ENCODE results near the gene PLBD2. TPM values are rescaled to one million over a fixed set of nuclear protein-coding genes. Genes with fewer than 3 reads are reported as not detected.
A peak's percentile ranks its signal among the peaks of the same experiment; 100 is the strongest.

The PLBD2 gene
- total and polyA plus RNA-seq, 9 of the 15 experiments (the other 6 are each of a cell fraction or from before 2014, with no cell fraction given): 2.4 to 37.4 (median 6.0) TPM

DNA sequence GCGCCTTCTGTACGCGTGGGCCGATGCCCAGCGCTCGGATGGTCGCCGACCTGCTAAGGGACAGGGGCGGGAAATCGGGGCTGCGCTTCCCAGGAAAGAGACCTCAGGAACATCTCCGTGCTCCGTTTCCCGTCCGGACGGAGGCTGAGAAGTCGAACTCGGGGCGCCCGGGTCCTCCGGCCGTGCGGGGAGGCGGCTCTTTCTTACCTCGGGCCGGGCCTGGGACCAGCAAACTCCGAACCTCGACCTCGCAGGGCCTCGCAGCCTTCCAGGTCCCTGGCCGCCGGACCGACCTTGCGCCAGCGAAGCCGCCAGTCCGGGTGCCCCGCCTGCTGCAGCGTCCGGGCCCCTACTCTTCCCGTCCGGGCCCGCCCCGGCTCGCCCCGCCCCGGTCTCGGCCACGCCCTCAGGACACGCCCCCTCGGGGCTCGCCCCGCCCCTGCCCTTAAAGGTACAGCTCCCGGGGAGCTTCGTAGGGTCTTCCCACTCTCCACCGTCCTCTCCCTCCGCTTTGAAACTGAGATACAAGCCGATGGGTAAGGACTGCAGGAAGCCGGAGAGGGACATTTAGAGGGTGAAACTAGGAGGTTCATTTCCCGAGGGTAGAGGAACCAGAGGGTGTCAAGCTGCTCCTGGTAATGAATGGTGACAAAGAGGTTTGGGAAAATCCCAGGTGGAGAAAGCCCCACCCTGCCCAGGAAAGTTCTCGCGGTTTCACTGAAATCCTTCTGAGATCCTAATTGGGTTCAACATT, 23.4 kb upstream of the PLBD2 start, which contains the start of gene SLC8B1 (continued):
- TF ChIP-seq, protein P1, sequence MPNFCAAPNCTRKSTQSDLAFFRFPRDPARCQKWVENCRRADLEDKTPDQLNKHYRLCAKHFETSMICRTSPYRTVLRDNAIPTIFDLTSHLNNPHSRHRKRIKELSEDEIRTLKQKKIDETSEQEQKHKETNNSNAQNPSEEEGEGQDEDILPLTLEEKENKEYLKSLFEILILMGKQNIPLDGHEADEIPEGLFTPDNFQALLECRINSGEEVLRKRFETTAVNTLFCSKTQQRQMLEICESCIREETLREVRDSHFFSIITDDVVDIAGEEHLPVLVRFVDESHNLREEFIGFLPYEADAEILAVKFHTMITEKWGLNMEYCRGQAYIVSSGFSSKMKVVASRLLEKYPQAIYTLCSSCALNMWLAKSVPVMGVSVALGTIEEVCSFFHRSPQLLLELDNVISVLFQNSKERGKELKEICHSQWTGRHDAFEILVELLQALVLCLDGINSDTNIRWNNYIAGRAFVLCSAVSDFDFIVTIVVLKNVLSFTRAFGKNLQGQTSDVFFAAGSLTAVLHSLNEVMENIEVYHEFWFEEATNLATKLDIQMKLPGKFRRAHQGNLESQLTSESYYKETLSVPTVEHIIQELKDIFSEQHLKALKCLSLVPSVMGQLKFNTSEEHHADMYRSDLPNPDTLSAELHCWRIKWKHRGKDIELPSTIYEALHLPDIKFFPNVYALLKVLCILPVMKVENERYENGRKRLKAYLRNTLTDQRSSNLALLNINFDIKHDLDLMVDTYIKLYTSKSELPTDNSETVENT (CRISPR knock-in tag; IDR thresholded peaks at IDR 0.05): peak; percentile 65; the same call in 1 of the 2 replicates
- TF ChIP-seq, protein P2, sequence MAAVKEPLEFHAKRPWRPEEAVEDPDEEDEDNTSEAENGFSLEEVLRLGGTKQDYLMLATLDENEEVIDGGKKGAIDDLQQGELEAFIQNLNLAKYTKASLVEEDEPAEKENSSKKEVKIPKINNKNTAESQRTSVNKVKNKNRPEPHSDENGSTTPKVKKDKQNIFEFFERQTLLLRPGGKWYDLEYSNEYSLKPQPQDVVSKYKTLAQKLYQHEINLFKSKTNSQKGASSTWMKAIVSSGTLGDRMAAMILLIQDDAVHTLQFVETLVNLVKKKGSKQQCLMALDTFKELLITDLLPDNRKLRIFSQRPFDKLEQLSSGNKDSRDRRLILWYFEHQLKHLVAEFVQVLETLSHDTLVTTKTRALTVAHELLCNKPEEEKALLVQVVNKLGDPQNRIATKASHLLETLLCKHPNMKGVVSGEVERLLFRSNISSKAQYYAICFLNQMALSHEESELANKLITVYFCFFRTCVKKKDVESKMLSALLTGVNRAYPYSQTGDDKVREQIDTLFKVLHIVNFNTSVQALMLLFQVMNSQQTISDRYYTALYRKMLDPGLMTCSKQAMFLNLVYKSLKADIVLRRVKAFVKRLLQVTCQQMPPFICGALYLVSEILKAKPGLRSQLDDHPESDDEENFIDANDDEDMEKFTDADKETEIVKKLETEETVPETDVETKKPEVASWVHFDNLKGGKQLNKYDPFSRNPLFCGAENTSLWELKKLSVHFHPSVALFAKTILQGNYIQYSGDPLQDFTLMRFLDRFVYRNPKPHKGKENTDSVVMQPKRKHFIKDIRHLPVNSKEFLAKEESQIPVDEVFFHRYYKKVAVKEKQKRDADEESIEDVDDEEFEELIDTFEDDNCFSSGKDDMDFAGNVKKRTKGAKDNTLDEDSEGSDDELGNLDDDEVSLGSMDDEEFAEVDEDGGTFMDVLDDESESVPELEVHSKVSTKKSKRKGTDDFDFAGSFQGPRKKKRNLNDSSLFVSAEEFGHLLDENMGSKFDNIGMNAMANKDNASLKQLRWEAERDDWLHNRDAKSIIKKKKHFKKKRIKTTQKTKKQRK (IDR thresholded peaks at IDR 0.05; ENCODE audit: borderline replicate concordance, low read depth, low read length): no peak
- TF ChIP-seq GTF2F1 (IDR thresholded peaks at IDR 0.05; ENCODE audit: low read depth, low read length): no peak
- no peak for TF ChIP-seq ZNF445 (CRISPR knock-in tag; IDR thresholded peaks at IDR 0.05; ENCODE audit: low read depth)
- no peak for TF ChIP-seq E2F3 (CRISPR knock-in tag; IDR thresholded peaks at IDR 0.05)
- TF ChIP-seq SAFB (IDR thresholded peaks at IDR 0.05; ENCODE audit: borderline replicate concordance, low read depth, low read length): no peak
- TF ChIP-seq TOE1 (IDR thresholded peaks at IDR 0.05; ENCODE audit: borderline replicate concordance): no peak; the same call in 1 of the 2 replicates
- TF ChIP-seq TOE1 (CRISPR knock-in tag; IDR thresholded peaks at IDR 0.05; ENCODE audit: borderline replicate concordance, low read depth): no peak
- peak; percentile 49 for TF ChIP-seq STAG1 (CRISPR knock-in tag; IDR thresholded peaks at IDR 0.05; ENCODE audit: borderline replicate concordance)
- TF ChIP-seq, protein P3, sequence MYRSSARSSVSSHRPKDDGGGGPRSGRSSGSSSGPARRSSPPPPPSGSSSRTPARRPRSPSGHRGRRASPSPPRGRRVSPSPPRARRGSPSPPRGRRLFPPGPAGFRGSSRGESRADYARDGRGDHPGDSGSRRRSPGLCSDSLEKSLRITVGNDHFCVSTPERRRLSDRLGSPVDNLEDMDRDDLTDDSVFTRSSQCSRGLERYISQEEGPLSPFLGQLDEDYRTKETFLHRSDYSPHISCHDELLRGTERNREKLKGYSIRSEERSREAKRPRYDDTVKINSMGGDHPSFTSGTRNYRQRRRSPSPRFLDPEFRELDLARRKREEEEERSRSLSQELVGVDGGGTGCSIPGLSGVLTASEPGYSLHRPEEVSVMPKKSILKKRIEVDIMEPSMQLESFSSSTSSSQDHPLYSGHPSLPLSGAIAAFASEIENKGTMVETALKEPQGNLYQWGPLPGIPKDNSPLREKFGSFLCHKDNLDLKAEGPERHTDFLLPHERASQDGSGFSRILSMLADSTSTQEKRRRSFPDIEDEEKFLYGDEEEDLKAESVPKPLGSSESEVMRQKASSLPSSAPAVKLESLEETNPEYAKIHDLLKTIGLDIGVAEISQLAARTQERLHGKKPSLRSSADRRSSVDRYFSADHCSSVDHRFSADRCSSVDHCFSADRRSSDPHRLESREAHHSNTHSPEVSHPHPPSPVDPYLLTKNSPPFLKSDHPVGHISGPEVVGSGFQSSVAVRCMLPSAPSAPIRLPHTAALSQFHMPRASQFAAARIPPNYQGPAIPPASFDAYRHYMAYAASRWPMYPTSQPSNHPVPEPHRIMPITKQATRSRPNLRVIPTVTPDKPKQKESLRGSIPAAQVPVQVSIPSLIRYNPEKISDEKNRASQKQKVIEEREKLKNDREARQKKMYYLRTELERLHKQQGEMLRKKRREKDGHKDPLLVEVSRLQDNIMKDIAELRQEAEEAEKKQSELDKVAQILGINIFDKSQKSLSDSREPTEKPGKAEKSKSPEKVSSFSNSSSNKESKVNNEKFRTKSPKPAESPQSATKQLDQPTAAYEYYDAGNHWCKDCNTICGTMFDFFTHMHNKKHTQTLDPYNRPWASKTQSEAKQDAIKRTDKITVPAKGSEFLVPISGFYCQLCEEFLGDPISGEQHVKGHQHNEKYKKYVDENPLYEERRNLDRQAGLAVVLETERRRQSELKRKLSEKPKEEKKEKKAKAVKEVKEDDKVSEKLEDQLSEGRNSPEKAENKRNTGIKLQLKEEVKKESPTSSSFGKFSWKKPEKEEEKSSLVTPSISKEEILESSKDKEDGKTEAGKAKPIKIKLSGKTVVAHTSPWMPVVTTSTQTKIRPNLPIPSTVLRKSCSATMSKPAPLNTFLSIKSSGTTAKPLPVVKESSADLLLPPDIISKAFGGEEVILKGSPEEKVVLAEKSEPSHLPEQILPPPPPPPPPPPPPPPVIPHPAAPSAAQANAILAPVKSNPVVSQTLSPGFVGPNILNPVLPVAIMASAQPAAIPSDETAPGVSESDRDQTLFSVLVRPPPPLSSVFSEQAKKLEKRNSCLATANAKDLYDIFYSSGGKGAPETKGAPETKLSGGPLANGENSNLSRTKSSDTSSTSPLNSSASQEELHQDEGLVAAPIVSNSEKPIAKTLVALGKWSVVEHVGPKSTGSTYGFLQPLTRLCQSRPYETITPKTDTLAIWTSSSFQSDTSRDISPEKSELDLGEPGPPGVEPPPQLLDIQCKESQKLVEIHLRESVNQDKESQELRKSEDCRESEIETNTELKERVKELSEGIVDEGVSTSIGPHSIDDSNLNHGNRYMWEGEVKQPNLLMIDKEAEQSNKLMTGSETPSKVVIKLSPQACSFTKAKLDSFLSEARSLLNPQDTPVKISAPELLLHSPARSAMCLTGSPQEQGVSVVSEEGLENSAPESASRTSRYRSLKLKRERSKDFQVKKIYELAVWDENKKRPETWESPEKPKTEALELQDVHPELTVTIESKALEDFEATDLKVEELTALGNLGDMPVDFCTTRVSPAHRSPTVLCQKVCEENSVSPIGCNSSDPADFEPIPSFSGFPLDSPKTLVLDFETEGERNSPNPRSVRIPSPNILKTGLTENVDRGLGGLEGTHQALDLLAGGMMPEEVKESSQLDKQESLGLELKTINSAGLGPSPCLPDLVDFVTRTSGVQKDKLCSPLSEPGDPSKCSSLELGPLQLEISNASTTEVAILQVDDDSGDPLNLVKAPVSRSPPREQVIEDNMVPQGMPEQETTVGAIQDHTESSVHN (IDR thresholded peaks at IDR 0.05; ENCODE audit: borderline replicate concordance in 1 of 2, low read depth in 1 of 2): no peak
- TF ChIP-seq MBD2 (IDR thresholded peaks at IDR 0.05; ENCODE audit: borderline replicate concordance, low read depth): peak; percentile 56; the same call in 1 of the 2 replicates
- TF ChIP-seq, protein P4, sequence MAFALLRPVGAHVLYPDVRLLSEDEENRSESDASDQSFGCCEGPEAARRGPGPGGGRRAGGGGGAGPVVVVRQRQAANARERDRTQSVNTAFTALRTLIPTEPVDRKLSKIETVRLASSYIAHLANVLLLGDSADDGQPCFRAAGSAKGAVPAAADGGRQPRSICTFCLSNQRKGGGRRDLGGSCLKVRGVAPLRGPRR (CRISPR knock-in tag; IDR thresholded peaks at IDR 0.05): no peak

Measured in K562 (cell line).